Measurements from ENCODE around the gene IFITM1.
"Not testable (repeated sequence)": the region's sequence is repeated elsewhere in the genome, so short reads cannot be mapped to it uniquely, and the experiment has no call there.

IFITM1 gene

GRCh38 chr11:328012-328411 lies 14.2 kb downstream of the IFITM1 start:
- DNase-seq = no peak

- DNase-seq = not testable (repeated sequence)
Observed at GRCh38 chr11:328516-329100, 14.8 kb downstream of the IFITM1 start.

GRCh38 chr11:329886-330253 lies 16.0 kb downstream of the IFITM1 start:
- no peak for DNase-seq

GRCh38 chr11:330307-330693 lies 16.5 kb downstream of the IFITM1 start:
- DNase-seq = no peak

DNA sequence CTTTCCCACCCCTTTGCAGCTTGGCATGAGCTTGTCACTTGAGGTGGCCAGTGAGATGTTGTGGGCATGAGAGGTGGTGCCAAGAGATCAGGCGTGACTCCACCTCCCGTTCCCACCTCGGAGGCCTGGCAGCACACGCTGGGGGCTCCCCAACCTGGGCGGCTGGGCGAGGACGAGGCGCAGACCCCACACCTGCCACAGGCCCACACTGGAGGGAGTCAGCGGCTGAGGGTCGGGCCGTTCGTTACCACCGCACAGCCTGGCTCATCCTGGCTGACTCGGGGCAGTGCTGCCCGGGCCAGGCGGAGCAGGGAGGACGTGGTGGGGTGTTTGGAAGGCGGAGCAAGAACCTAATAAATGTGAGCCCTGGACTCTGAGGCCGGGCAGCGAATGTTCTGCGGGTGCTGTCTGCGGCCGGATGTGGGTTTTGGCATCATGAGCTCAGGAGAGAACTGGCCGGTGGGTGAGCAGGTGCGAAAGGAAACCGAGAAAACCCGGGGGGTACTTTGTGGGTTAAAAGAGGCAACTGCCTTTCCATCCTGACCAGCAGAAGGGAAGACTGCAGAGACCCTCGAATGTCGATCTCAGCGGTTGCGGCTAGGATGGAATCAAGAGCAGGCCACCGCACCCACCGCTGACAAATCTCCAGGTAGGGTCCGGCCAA lies 17.0 kb downstream of the IFITM1 start:
- DNase-seq = no peak

DNA sequence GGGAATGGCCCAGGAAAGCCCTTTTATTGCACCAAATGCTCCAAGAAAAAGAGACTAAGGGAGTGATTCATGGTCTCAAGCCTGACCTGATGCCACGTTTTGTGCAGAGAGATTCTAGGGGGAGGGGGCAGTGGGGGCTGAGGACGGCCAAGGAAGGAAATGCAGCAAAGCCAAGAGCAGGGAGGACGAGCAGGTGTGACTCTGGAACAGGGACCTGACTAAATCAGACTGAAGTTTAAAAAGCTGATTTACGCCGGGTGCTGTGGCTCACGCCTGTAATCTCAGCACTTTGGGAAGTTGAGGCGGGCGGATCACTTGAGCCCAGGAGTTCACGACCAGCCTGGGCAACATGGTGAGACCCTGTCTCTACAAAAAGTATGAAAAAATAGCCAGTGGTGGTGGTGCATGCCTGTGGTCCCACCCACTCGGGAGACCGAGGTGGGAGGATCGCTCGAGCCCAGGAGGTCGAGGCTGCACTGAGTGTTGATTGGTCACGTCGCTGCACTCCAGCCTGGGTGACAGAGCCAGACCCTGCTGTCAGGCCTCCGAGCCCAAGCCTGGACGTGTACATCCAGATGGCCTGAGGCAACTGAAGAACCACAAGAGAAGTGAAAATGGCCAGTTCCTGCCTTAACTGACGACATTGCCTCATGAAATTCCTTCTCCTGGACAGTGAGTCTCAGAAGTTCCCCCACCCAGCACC lies 17.7 kb downstream of the IFITM1 start:
- DNase-seq = no peak

- no peak for DNase-seq
Observed at GRCh38 chr11:332651-333480, 19.0 kb downstream of the IFITM1 start.

GRCh38 chr11:333616-334263 lies 19.9 kb downstream of the IFITM1 start:
- DNase-seq = not testable (repeated sequence)

DNA sequence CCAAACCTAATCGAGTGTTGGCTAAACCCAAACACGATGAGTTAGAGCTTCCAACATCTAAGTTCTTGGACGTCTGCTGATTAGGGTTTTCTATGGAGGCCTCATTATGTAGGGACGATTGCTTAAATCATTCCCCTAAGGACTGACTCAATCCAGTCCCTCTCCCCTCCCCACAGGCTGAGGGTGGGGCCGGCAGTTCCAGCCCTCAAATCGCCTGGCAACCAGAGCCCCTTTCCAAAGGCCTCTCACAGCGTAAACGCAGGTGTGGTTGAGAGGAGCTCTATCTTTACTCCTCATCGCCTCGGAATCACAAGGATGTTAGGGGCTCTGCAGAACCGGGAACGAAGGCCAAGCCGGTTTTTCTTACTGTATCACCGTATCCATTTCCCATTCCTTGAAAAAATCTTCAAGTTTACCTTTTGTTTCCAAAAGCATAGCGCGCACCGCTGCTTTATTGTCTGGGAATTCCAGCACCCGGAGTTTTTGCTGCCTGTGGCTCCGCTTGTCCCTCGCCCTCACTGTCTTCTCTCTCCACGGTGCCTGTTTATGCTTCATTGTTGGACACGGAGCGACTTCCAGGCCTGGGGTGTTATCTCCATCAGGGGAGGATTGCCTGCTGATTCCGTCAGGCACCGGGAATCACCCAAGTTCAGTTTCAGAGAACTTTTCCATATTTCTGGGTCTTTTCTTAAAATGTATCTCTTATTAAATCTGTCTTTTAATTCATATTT lies 20.6 kb downstream of the IFITM1 start:
- DNase-seq = no peak

GRCh38 chr11:335779-336658 lies 22.2 kb downstream of the IFITM1 start:
- peak; percentile 68 for DNase-seq

GRCh38 chr11:336659-337198 lies 22.9 kb downstream of the IFITM1 start:
- no peak for DNase-seq

- no peak for DNase-seq
Observed at GRCh38 chr11:337711-338110, 23.9 kb downstream of the IFITM1 start.

DNA sequence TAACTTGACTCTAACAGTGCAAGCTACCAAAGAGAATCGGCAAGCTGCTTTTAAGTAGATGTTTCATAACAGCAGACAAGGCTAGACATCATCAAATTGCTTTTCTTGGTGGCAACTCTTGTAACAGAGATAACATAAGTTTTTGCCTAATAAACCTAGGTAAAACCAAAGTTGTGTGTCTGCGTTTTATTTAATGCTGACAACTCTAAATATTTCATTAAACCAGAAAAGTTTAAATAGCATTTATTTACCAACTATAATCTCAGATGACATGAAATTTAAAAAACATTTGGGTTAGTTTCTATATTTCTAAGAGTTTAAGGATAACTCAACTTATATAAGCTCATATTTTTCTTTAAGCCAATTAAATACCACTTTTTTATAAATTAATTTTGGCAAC lies 26.1 kb downstream of the IFITM1 start:
- no peak for DNase-seq

DNA sequence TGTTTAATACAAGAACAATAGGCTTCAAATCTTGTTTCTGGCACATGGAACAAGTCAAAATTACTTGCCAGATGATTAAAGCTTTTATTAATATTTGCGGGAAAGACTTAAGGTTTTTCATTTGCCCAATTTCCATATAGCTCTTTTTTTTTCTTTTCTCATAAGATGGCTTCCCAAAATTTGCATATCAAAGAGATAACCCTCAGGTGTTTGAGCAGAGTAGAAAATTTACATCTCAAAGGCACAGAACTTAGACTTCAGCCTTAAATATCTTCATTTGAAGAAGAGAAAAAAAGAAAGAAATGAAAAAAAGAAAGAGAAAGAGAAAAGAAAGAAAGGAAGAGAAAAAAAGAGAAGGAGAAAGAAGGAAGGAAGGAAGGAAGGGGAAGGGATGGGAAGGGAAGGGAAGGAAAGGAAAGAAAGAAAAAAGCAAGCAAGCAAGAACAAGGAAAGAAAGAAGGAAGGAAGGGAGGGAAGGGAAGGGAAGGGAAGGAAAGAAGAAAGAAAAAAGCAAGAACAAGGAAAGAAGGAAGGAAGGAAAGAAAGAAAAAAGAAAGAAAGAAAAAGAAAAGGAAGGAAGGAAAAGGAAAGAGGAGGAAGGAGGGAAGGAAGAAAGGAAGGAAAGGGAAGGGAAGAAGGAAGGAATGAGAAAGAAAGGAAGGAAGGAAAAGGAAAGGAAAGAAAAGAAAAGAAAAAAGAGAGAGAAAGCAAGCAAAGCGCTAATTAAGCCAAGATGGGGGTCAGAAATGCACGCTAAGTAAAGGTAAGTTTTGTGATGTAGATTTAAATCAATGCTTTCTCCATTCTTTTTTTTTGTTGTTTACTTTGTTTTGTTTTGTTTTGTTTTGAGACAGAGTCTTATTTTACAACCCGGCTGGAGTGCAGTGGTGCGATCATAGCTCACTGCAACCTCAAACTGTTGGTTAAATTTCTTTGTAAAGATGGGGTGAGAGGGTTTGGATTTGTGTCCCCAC lies 27.0 kb downstream of the IFITM1 start:
- DNase-seq = no peak

DNA sequence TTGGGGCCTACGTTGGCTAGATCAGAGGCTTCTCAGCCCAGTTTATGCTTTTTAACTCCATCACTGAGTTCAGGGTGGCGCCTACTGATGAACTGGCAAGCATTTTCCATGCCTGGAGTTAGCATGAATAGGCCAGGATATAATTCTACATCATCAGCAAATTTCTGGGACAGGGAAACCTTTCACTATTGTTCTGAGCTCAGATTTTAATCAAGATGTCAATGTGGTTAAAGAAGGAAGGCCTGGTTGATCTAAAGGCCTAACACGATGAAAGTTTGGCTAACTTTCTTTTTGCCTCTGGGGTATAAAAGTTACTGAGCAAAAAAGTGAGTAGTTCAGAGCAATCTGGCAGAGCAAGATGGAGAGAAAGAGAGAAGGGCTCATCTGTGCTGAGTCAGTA lies 28.5 kb downstream of the IFITM1 start:
- DNase-seq = no peak

DNA sequence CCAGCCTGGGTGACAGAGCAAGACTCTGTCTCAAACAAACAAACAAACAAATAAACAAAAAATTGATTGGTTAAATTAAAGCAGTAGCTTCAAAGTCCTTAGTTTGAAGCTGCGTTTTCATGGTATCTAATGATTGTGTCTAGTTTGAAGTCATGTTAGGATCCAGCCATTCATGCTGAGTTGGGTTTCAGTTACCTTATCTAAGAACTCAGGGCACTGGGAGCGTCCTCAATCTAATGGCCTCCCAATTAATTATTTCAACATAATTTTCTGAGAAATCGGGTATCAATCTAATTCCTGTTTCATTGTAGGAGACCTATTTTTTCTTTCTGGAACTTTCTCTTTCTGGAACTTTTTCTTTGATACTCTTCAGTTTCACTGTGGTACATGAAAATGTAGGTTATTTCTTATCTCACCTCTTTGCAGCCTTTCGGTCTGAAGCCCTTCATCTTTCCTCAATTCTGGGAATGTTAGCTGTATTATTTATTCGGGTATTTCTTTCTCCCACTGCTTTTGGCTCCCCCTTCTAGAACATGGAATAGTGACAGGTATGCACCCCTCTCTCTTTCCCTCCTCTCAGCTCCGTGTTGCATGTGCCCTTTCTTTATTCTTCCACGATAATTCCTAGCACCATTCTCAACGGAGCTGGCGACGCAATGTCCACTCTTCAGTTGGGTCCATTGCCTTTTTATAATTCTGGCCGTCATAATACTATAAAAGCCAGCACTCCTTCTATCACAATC lies 31.2 kb downstream of the IFITM1 start:
- DNase-seq = no peak

DNA sequence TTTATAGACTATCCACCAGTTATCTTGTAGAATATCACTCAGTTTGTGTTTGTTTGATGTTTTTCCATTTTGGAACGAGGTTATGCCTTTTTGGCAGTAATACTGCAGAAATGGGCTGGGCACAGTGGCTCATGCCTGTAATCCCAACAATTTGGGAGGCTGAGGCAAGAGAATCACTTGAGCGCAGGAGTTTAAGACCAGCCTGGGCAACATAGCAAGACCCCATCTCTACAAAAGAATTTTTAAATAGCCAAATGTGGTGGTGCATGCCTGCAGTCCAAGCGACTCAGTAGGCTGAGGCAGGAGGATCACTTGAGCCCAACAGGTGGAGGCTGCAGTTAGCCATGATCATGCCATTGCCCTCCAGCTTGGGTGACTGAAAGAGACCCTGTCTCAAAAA lies 32.7 kb downstream of the IFITM1 start:
- no peak for DNase-seq

GRCh38 chr11:349270-349954 lies 35.6 kb downstream of the IFITM1 start:
- not testable (repeated sequence) for DNase-seq
